Activated T-cell treated with anti-CD3 and anti-CD28 coated beads, Interleukin-2, amount 50 U/mL, for 24 hours (primary cell): Measurements from ENCODE around the gene PNMA8C.

ENCODE experiments used
- DNase-seq: peaks from one replicate; pipeline ENCODE4 v3.0.0-alpha.2; 2020
- H3K27ac Mint-ChIP-seq: 2 replicates; pipeline ENCODE4 v1.8.0; 2020; ENCODE audit warnings: mild to moderate bottlenecking, mixed read lengths
- H3K27me3 Mint-ChIP-seq: 2 replicates; pipeline ENCODE4 v1.8.0; 2020; ENCODE audit warnings: mixed read lengths
- H3K36me3 Mint-ChIP-seq: 2 replicates; pipeline ENCODE4 v1.8.0; 2020; ENCODE audit warnings: low read depth, mixed read lengths
- H3K4me1 Mint-ChIP-seq: 2 replicates; pipeline ENCODE4 v1.8.0; 2020; ENCODE audit warnings: low read depth, mixed read lengths
- H3K4me3 Mint-ChIP-seq: 2 replicates; pipeline ENCODE4 v1.8.0; 2020; ENCODE audit warnings: mild to moderate bottlenecking, moderate library complexity, mixed read lengths
- H3K9me3 Mint-ChIP-seq: 2 replicates; pipeline ENCODE4 v1.8.0; 2020; ENCODE audit warnings: mixed read lengths

The PNMA8C gene

GRCh38 chr19:46392252-46392801 is 36.4 kb downstream of the PNMA8C start:
- no peak for DNase-seq
- no peak overlapping the region for H3K4me3 Mint-ChIP-seq
- no peak overlapping the region for H3K27ac Mint-ChIP-seq
- peaks cover 57% of the 10 kb centered on the region for H3K36me3 Mint-ChIP-seq
- no peaks in the 10 kb centered on the region for H3K9me3 Mint-ChIP-seq
- peaks cover 2% of the 10 kb centered on the region for H3K4me1 Mint-ChIP-seq
- H3K27me3 Mint-ChIP-seq: no peaks in the 10 kb centered on the region

GRCh38 chr19:46391296-46392251 is 37.2 kb downstream of the PNMA8C start:
- Mint-ChIP-seq H3K27me3 (no peaks in the 10 kb centered on the region), H3K27ac (no peak overlapping the region), H3K4me3 (no peak overlapping the region), H3K4me1 (peaks cover 2% of the 10 kb centered on the region), H3K9me3 (no peaks in the 10 kb centered on the region), H3K36me3 (peaks cover 65% of the 10 kb centered on the region)
- no peak for DNase-seq

- peaks cover 71% of the 10 kb centered on the region for H3K36me3 Mint-ChIP-seq
- no peak overlapping the region for H3K27ac Mint-ChIP-seq
- DNase-seq: no peak
- H3K27me3 Mint-ChIP-seq: no peaks in the 10 kb centered on the region
- no peak overlapping the region for H3K4me3 Mint-ChIP-seq
- peaks cover 2% of the 10 kb centered on the region for H3K4me1 Mint-ChIP-seq
- H3K9me3 Mint-ChIP-seq: no peaks in the 10 kb centered on the region
Measured at GRCh38 chr19:46390866-46391265, 37.9 kb downstream of the PNMA8C start.

- Mint-ChIP-seq H3K9me3 (no peaks in the 10 kb centered on the region), H3K27me3 (no peaks in the 10 kb centered on the region), H3K36me3 (peaks cover 75% of the 10 kb centered on the region), H3K4me1 (peaks cover 2% of the 10 kb centered on the region), H3K4me3 (no peak overlapping the region), H3K27ac (no peak overlapping the region)
- no peak for DNase-seq
Measured at GRCh38 chr19:46390121-46390858, 38.4 kb downstream of the PNMA8C start.

GRCh38 chr19:46388311-46389095 is 40.2 kb downstream of the PNMA8C start:
- H3K36me3 Mint-ChIP-seq: peaks cover 91% of the 10 kb centered on the region
- H3K4me3 Mint-ChIP-seq: no peak overlapping the region
- no peaks in the 10 kb centered on the region for H3K27me3 Mint-ChIP-seq
- H3K4me1 Mint-ChIP-seq: no peaks in the 10 kb centered on the region
- H3K27ac Mint-ChIP-seq: no peak overlapping the region
- peak; percentile 6 for DNase-seq
- H3K9me3 Mint-ChIP-seq: no peaks in the 10 kb centered on the region

- H3K36me3 Mint-ChIP-seq: peaks cover 91% of the 10 kb centered on the region
- peak; percentile 27 for DNase-seq
- H3K9me3 Mint-ChIP-seq: no peaks in the 10 kb centered on the region
- no peaks in the 10 kb centered on the region for H3K27me3 Mint-ChIP-seq
- no peaks in the 10 kb centered on the region for H3K4me1 Mint-ChIP-seq
- H3K4me3 Mint-ChIP-seq: no peak overlapping the region
- no peak overlapping the region for H3K27ac Mint-ChIP-seq
Measured at GRCh38 chr19:46387713-46388130, 41.0 kb downstream of the PNMA8C start.

GRCh38 chr19:46386996-46387712 is 41.6 kb downstream of the PNMA8C start:
- Mint-ChIP-seq H3K4me1 (no peaks in the 10 kb centered on the region), H3K36me3 (peaks cover 91% of the 10 kb centered on the region), H3K9me3 (no peaks in the 10 kb centered on the region), H3K27me3 (no peaks in the 10 kb centered on the region), H3K4me3 (no peak overlapping the region), H3K27ac (peak overlapping the region; percentile 57)
- DNase-seq: peak; percentile 23

GRCh38 chr19:46386151-46386550 is 42.6 kb downstream of the PNMA8C start:
- Mint-ChIP-seq H3K36me3 (peaks cover 95% of the 10 kb centered on the region), H3K4me3 (no peak overlapping the region), H3K27ac (no peak overlapping the region), H3K9me3 (no peaks in the 10 kb centered on the region), H3K4me1 (no peaks in the 10 kb centered on the region), H3K27me3 (no peaks in the 10 kb centered on the region)
- peak; percentile 23 for DNase-seq

GRCh38 chr19:46385636-46386035 is 43.1 kb downstream of the PNMA8C start:
- no peaks in the 10 kb centered on the region for H3K27me3 Mint-ChIP-seq
- peaks cover 95% of the 10 kb centered on the region for H3K36me3 Mint-ChIP-seq
- H3K9me3 Mint-ChIP-seq: no peaks in the 10 kb centered on the region
- DNase-seq: no peak
- H3K4me3 Mint-ChIP-seq: no peak overlapping the region
- H3K4me1 Mint-ChIP-seq: no peaks in the 10 kb centered on the region
- no peak overlapping the region for H3K27ac Mint-ChIP-seq

- Mint-ChIP-seq H3K36me3 (peaks cover 96% of the 10 kb centered on the region), H3K4me1 (no peaks in the 10 kb centered on the region), H3K27me3 (no peaks in the 10 kb centered on the region), H3K4me3 (no peak overlapping the region), H3K27ac (no peak overlapping the region), H3K9me3 (no peaks in the 10 kb centered on the region)
- peak; percentile 20 for DNase-seq
Measured at GRCh38 chr19:46384396-46384795, 44.3 kb downstream of the PNMA8C start.

GRCh38 chr19:46383846-46384245 is 44.9 kb downstream of the PNMA8C start:
- DNase-seq: peak; percentile 12
- Mint-ChIP-seq H3K36me3 (peaks cover 96% of the 10 kb centered on the region), H3K9me3 (no peaks in the 10 kb centered on the region), H3K27ac (no peak overlapping the region), H3K27me3 (no peaks in the 10 kb centered on the region), H3K4me1 (no peaks in the 10 kb centered on the region), H3K4me3 (no peak overlapping the region)

GRCh38 chr19:46383171-46383815 is 45.4 kb downstream of the PNMA8C start:
- no peaks in the 10 kb centered on the region for H3K27me3 Mint-ChIP-seq
- no peak overlapping the region for H3K27ac Mint-ChIP-seq
- no peaks in the 10 kb centered on the region for H3K4me1 Mint-ChIP-seq
- no peaks in the 10 kb centered on the region for H3K9me3 Mint-ChIP-seq
- H3K4me3 Mint-ChIP-seq: no peak overlapping the region
- peaks cover 96% of the 10 kb centered on the region for H3K36me3 Mint-ChIP-seq
- DNase-seq: peak; percentile 19

- Mint-ChIP-seq H3K4me1 (no peaks in the 10 kb centered on the region), H3K27ac (no peak overlapping the region), H3K9me3 (no peaks in the 10 kb centered on the region), H3K27me3 (no peaks in the 10 kb centered on the region), H3K4me3 (no peak overlapping the region), H3K36me3 (peaks cover 96% of the 10 kb centered on the region)
- DNase-seq: peak; percentile 11
Measured at GRCh38 chr19:46381756-46382345, 46.9 kb downstream of the PNMA8C start.
